Esophagus squamous epithelium (tissue), 5 donors: ENCODE measurements around the gene CTSF. TPM values are rescaled to one million over a fixed set of nuclear protein-coding genes. Genes with fewer than 3 reads are reported as not detected.

ENCODE experiments used
- DNase-seq: peaks from one replicate; lab custom pipeline; 2025; lab: John Stamatoyannopoulos, UW
- H3K27ac ChIP-seq, 4 donors: fragments of 200-600 bp; sonication (generic); one replicate each; pipeline ENCODE4 v1.5.1; 2016 to 2019; ENCODE audit warnings: mild to moderate bottlenecking in 1 of 4
- H3K27me3 ChIP-seq, 4 donors: fragments of 200-600 bp; sonication (generic); 1 replicate in 3 of 4; 2 replicates in 1 of 4; pipeline versions ENCODE4 v1.5.1 to v1.6.0; 2017 to 2021; ENCODE audit warnings: antibody characterized with exemption in 1 of 4
- H3K36me3 ChIP-seq, 3 donors: fragments of 200-600 bp; sonication (generic); one replicate each; pipeline ENCODE4 v1.5.1; 2016 to 2019
- H3K4me1 ChIP-seq, 3 donors: fragments of 200-600 bp; sonication (generic); one replicate each; pipeline ENCODE4 v1.5.1; 2017 to 2019
- H3K4me3 ChIP-seq, 4 donors: fragments of 200-600 bp; sonication (generic); 1 replicate in 3 of 4; 2 replicates in 1 of 4; pipeline ENCODE4 v1.5.1; 2016 to 2019; ENCODE audit warnings: mild to moderate bottlenecking in 2 of 4, moderate library complexity in 1 of 4
- H3K9me3 ChIP-seq, 3 donors: fragments of 200-600 bp; sonication (generic); one replicate each; pipeline ENCODE4 v1.5.1; 2016 to 2019
- CTCF ChIP-seq, 6 experiments: fragments of 450-650 bp in 4 of 6; fragments of 200-600 bp in 2 of 6; sonication (generic) in 2 of 6; IDR thresholded peaks; one replicate each; pipeline ENCODE4 v1.5.1; 2016 to 2019; ENCODE audit warnings: antibody characterized with exemption in 6 of 6, mild to moderate bottlenecking in 4 of 6, moderate library complexity in 4 of 6
- POLR2A ChIP-seq, 4 donors: fragments of 450-650 bp; IDR thresholded peaks; one replicate each; pipeline ENCODE4 v1.6.1; 2017; ENCODE audit warnings: antibody characterized with exemption in 4 of 4, mild to moderate bottlenecking in 4 of 4, moderate library complexity in 3 of 4
- WGBS, 2 donors: methylation state at CpG; one replicate each; pipeline ENCODE4 v1.1.5; 2018; 5-methylcytosine and 5-hydroxymethylcytosine counted together
- intact Hi-C: fragments of 100-400 bp; cut with DNase I; formaldehyde crosslinking; loops from one replicate; pipeline ENCODE4 v1.15.0; 2022
- total RNA-seq, 4 donors: library from RNA; depleted of rRNA; stranded (reverse); fragments of >200 nt; gene quantifications; one replicate each; pipeline ENCODE4 v1.1.0, GENCODE V29; 2016
- donor health status: DM: yes; HTN: yes; CAD: no.

Gene CTSF
- total RNA-seq, 4 donors from 2014 or later = 3.3 to 47.3 (median 13.0) TPM

- Histone ChIP-seq H3K27me3 (peaks cover 0 to 9% (median 0%) of the 10 kb centered on the region in 4 donors), H3K36me3 (peaks cover 0 to 5% (median 0%) of the 10 kb centered on the region in 3 donors), H3K9me3 (no peaks in the 10 kb centered on the region), H3K27ac (no peak overlapping the region), H3K4me3 (no peak overlapping the region), H3K4me1 (peaks cover 11 to 20% (median 14%) of the 10 kb centered on the region in 3 donors)
- TF ChIP-seq CTCF (IDR thresholded peaks at IDR 0.05) (no peak), POLR2A (IDR thresholded peaks at IDR 0.05) (no peak)
- no peak for DNase-seq
- intact Hi-C loops = no loop called here
- WGBS, 2 donors = 71 to 76% methylated on average over 2 of the region's 2 CpGs
Measured at GRCh38 chr11:66570850-66571180, 2.4 kb upstream of the CTSF start.

DNA sequence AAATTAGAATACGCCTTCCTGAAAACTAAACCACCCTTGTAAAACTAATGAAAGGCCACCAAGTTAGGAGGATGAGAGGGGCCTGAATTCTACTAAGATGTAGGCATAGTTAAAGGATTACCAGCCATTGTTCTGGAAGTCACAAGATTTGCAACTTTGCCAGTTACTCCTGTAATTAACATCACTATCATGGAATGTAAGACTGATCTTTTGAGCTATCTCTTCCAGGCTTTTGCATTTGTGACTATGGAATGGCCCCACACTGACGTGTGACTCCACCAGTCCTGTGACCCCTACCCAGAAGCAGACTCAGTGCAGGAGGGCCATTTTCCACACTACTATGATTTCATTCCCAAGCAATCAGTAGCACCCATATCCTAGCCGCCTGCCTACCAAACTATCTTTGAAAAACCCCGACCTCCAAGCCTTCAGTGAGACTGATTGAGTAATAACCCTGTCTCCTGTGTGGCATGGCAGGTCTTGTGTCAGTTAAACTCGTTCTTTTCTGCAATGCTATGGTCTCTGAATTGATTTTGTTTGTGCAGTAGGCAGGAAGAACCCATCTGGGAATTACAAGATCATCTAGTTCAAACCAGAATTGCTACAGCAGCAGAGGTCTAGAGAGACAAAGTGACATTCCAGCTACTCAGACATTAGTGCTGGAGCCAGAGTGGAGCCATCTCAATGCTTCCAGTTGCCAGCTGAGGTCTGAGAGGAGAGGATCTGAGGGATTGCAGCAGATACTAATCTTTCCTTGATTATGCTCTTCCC lies 1.9 kb upstream of the CTSF start:
- peaks cover 0 to 9% (median 0%) of the 10 kb centered on the region in 4 donors for H3K27me3 ChIP-seq
- H3K9me3 ChIP-seq = no peaks in the 10 kb centered on the region
- peaks cover 11 to 20% (median 14%) of the 10 kb centered on the region in 3 donors for H3K4me1 ChIP-seq
- intact Hi-C loops = no loop called here
- H3K36me3 ChIP-seq = peaks cover 0 to 10% (median 0%) of the 10 kb centered on the region in 3 donors
- WGBS, 2 donors = 45 to 59% methylated on average over 5 of the region's 5 CpGs
- no peak for DNase-seq
- H3K27ac ChIP-seq = no peak overlapping the region
- TF ChIP-seq CTCF (IDR thresholded peaks at IDR 0.05) (no peak), POLR2A (IDR thresholded peaks at IDR 0.05) (no peak)
- H3K4me3 ChIP-seq = no peak overlapping the region

DNA sequence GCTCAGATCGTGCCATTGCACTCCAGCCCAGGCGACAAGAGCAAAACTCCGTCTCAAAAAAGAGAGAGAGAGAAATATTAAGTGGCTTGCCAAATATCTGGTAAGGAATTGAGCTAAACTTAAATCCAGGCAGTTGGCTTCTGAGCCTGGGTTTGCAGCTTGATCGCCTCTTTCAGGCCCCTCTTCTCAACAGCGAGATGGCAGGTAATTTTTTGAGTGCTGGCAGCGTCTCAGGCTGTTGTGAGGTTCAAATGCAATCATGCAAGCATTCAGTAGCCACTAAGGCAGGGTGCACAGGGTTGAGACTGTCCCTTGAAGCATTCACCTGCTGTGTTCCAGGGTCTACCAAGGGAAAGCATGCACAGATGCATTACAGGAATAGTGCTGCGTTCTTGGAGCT lies 670 bp upstream of the CTSF start:
- 77 to 92% methylated on average over 6 to 7 of the region's 7 CpGs for WGBS, 2 donors

DNA sequence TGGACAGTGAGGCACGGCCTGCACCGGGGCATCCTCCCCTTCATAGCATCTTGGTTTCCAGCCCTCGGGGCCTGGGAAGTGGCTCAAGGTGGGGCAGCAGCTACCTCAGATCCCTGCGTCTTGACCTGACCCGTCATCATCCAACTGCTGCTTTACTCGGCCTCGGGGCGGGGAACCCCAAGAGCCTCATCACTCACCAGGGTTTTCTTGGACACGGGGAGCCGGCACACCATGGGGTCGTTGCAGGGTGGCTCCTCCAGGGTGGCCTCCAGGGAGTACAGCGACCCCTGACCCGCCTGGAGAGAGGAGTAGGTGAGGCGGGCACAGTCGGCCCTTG lies 651 bp downstream of the CTSF start:
- intact Hi-C loops = no loop called here
- peaks cover 0 to 28% (median 0%) of the 10 kb centered on the region in 3 donors for H3K36me3 ChIP-seq
- peaks cover 11 to 20% (median 14%) of the 10 kb centered on the region in 3 donors for H3K4me1 ChIP-seq
- whole genome bisulfite sequencing, 2 donors = 20 to 84% methylated on average over 2 to 6 of the region's 15 CpGs
- H3K27me3 ChIP-seq = peaks cover 0 to 9% (median 0%) of the 10 kb centered on the region in 4 donors
- H3K9me3 ChIP-seq = no peaks in the 10 kb centered on the region
- DNase-seq = no peak
- peak overlapping the region in 2 of 4 donors; percentile 26 to 70 for H3K27ac ChIP-seq
- TF ChIP-seq CTCF (IDR thresholded peaks at IDR 0.05) (no peak), POLR2A (IDR thresholded peaks at IDR 0.05) (no peak)
- peak overlapping the region; percentile 48 to 86 (median 62) for H3K4me3 ChIP-seq

More for the DNA sequence above, 670 bp upstream of the CTSF start:
- H3K4me3 ChIP-seq = no peak overlapping the region
- H3K36me3 ChIP-seq = peaks cover 0 to 22% (median 0%) of the 10 kb centered on the region in 3 donors
- TF ChIP-seq POLR2A (IDR thresholded peaks at IDR 0.05) = no peak
- TF ChIP-seq CTCF (IDR thresholded peaks at IDR 0.05) = no peak
- peaks cover 11 to 20% (median 14%) of the 10 kb centered on the region in 3 donors for H3K4me1 ChIP-seq
- peaks cover 0 to 9% (median 0%) of the 10 kb centered on the region in 4 donors for H3K27me3 ChIP-seq
- intact Hi-C loops = no loop called here
- DNase-seq = no peak
- H3K27ac ChIP-seq = no peak overlapping the region
- H3K9me3 ChIP-seq = no peaks in the 10 kb centered on the region

- TF ChIP-seq CTCF (IDR thresholded peaks at IDR 0.05) (no peak), POLR2A (IDR thresholded peaks at IDR 0.05) (no peak)
- WGBS, 2 donors = 92 to 93% methylated on average over 6 of the region's 8 CpGs
Measured at GRCh38 chr11:66566221-66566620, 2.2 kb downstream of the CTSF start.

More at GRCh38 chr11:66566221-66566620, 2.2 kb downstream of the CTSF start:
- Histone ChIP-seq H3K36me3 (peaks cover 0 to 28% (median 0%) of the 10 kb centered on the region in 3 donors), H3K4me1 (peaks cover 11 to 20% (median 14%) of the 10 kb centered on the region in 3 donors), H3K9me3 (no peaks in the 10 kb centered on the region), H3K4me3 (no peak overlapping the region), H3K27me3 (peaks cover 0 to 9% (median 0%) of the 10 kb centered on the region in 4 donors), H3K27ac (no peak overlapping the region)
- DNase-seq = no peak
- intact Hi-C loops = no loop called here
